Liver (tissue), 9 donors: ENCODE results near the gene LYZ. TPM values are rescaled to one million over a fixed set of nuclear protein-coding genes. Genes with fewer than 3 reads are reported as not detected.
A peak's percentile ranks its signal among the peaks of the same experiment; 100 is the strongest.

Source experiments
- DNase-seq: peaks from one replicate; pipeline ENCODE4 v3.0.0-alpha.2; 2017; ENCODE audit warnings: low spot score
- H3K27ac ChIP-seq, 2 donors: one replicate each; pipeline ENCODE4 v1.7.0; 2013; ENCODE audit warnings: inconsistent platforms in 2 of 2, low read length in 2 of 2, control low read depth in 1 of 2, low read depth in 1 of 2, mild to moderate bottlenecking in 1 of 2
- H3K27me3 ChIP-seq, 4 donors: one replicate each; pipeline versions ENCODE4 v1.6.1 to v1.7.0; 2013; ENCODE audit warnings: low read length in 3 of 4, inconsistent platforms in 1 of 4, mild to moderate bottlenecking in 1 of 4, moderate library complexity in 1 of 4; ENCODE audit not compliant: control insufficient read depth in 4 of 4, insufficient read depth in 4 of 4
- H3K36me3 ChIP-seq, 4 donors: one replicate each; pipeline versions ENCODE4 v1.6.1 to v1.7.0; 2013; ENCODE audit warnings: low read length in 3 of 4, mild to moderate bottlenecking in 3 of 4, low read depth in 1 of 4, moderate library complexity in 1 of 4; ENCODE audit not compliant: control insufficient read depth in 4 of 4, insufficient read depth in 3 of 4
- H3K4me1 ChIP-seq, 4 donors: one replicate each; pipeline versions ENCODE4 v1.6.1 to v1.7.0; 2013; ENCODE audit warnings: low read length in 3 of 4, mild to moderate bottlenecking in 3 of 4, moderate library complexity in 1 of 4; ENCODE audit not compliant: control insufficient read depth in 4 of 4, insufficient read depth in 4 of 4
- H3K4me3 ChIP-seq, 3 donors: one replicate each; pipeline versions ENCODE4 v1.6.1 to v1.7.0; 2013; ENCODE audit warnings: low read length in 3 of 3, control low read depth in 1 of 3, low read depth in 1 of 3, mild to moderate bottlenecking in 1 of 3
- H3K9ac ChIP-seq, 2 donors: one replicate each; pipeline ENCODE4 v1.7.0; 2013; ENCODE audit warnings: low read length in 2 of 2, mild to moderate bottlenecking in 2 of 2, moderate library complexity in 2 of 2, control low read depth in 1 of 2, low read depth in 1 of 2
- H3K9me3 ChIP-seq, 4 donors: one replicate each; pipeline versions ENCODE4 v1.6.1 to v1.7.0; 2013; ENCODE audit warnings: low read length in 3 of 4; ENCODE audit not compliant: control insufficient read depth in 4 of 4
- ATF3 ChIP-seq: IDR thresholded peaks from 2 replicates; pipeline ENCODE4 v1.6.1; 2016; ENCODE audit warnings: antibody characterized with exemption
- CTCF ChIP-seq: fragments of 150-350 bp; IDR thresholded peaks from 2 replicates; pipeline ENCODE4 v1.5.1; 2017; ENCODE audit warnings: improper control_type of control experiment, low read depth, low read length; ENCODE audit not compliant: missing input control
- FOXA2 ChIP-seq: IDR thresholded peaks from 2 replicates; pipeline ENCODE4 v1.6.1; 2016; ENCODE audit warnings: antibody characterized with exemption
- HNF4A ChIP-seq, 2 donors: conservative IDR thresholded peaks; 2 replicates each; pipeline ENCODE4 v1.6.1; 2016; ENCODE audit warnings: antibody characterized with exemption in 2 of 2, mild to moderate bottlenecking in 2 of 2
- HNF4G ChIP-seq: IDR thresholded peaks from 2 replicates; pipeline ENCODE4 v1.6.1; 2016; ENCODE audit warnings: antibody characterized with exemption
- JUND ChIP-seq, 2 donors: IDR thresholded peaks; 2 replicates each; pipeline ENCODE4 v1.6.1; 2016; ENCODE audit warnings: antibody characterized with exemption in 2 of 2
- NR2F2 ChIP-seq: IDR thresholded peaks from 2 replicates; pipeline ENCODE4 v1.6.1; 2016; ENCODE audit warnings: antibody characterized with exemption
- RXRA ChIP-seq, 2 donors: IDR thresholded peaks; 2 replicates each; pipeline ENCODE4 v1.6.1; 2017 to 2018; ENCODE audit warnings: antibody characterized with exemption in 2 of 2, mild to moderate bottlenecking in 1 of 2
- SP1 ChIP-seq: IDR thresholded peaks from 2 replicates; pipeline ENCODE4 v1.6.1; 2018; ENCODE audit warnings: antibody characterized with exemption, mild to moderate bottlenecking
- TAF1 ChIP-seq: conservative IDR thresholded peaks from 2 replicates; pipeline ENCODE4 v1.6.1; 2016; ENCODE audit warnings: antibody characterized with exemption, mild to moderate bottlenecking
- YY1 ChIP-seq: IDR thresholded peaks from 2 replicates; pipeline ENCODE4 v1.6.1; 2016; ENCODE audit warnings: antibody characterized with exemption, mild to moderate bottlenecking
- WGBS: extraction: QIAGEN DNeasy Blood & Tissue Kit; methylation state at CpG from one replicate; pipeline ENCODE4 v1.1.7; 2013; 5-methylcytosine and 5-hydroxymethylcytosine counted together
- polyA plus RNA-seq, 2 donors: library from polyadenylated mRNA; stranded (reverse) in 1 of 2; unstranded in 1 of 2; fragments of 200-250 nt in 1 of 2; fragments of >200 nt in 1 of 2; fragmentation: Nextera tagmentation in 1 of 2; extraction: Ambion mirVana in 1 of 2; gene quantifications; one replicate each; pipeline versions ENCODE4 v1.2.1 to v1.2.3, GENCODE V29; 2013 to 2015
- total RNA-seq, 2 donors: library from RNA; depleted of rRNA; stranded (reverse); fragments of >200 nt; gene quantifications; one replicate each; pipeline ENCODE4 v1.2.3, GENCODE V29; 2014
- TF ChIP-seq, protein P1 (sequence below): IDR thresholded peaks from 2 replicates; pipeline ENCODE4 v1.6.1; 2016; ENCODE audit warnings: antibody characterized with exemption
- donor health status: healthy.
- donor health status: healthy.
- donor health status: healthy.
- donor health status: healthy.
- donor health status: healthy.

Gene LYZ
- total and polyA plus RNA-seq, 4 donors = 11.5 to 141 (median 33.5) TPM

GRCh38 chr12:69330475-69331473 is 17.4 kb upstream of the LYZ start:
- Histone ChIP-seq H3K36me3 (no peaks in the 10 kb centered on the region), H3K27ac (peak overlapping the region; percentile 65 to 88), H3K27me3 (no peaks in the 10 kb centered on the region), H3K9ac (peak overlapping the region; percentile 83 to 86), H3K4me3 (peak overlapping the region; percentile 51 to 70 (median 69)), H3K9me3 (no peaks in the 10 kb centered on the region), H3K4me1 (peaks cover 0 to 37% (median 14%) of the 10 kb centered on the region in 4 donors)
- DNase-seq = peak; percentile 46
- TF ChIP-seq YY1 (peak; percentile 66), TAF1 (no peak), ATF3 (no peak), HNF4G (peak; percentile 35), JUND (IDR thresholded peaks at IDR 0.05) (peak in 1 of 2 donors; percentile 17), CTCF (no peak), RXRA (IDR thresholded peaks at IDR 0.05) (peak; percentile 64 to 71), SP1 (peak; percentile 63), FOXA2 (no peak), NR2F2 (no peak), HNF4A (conservative IDR thresholded peaks at IDR 0.05) (peak; percentile 70 to 78)
- TF ChIP-seq, protein P1, sequence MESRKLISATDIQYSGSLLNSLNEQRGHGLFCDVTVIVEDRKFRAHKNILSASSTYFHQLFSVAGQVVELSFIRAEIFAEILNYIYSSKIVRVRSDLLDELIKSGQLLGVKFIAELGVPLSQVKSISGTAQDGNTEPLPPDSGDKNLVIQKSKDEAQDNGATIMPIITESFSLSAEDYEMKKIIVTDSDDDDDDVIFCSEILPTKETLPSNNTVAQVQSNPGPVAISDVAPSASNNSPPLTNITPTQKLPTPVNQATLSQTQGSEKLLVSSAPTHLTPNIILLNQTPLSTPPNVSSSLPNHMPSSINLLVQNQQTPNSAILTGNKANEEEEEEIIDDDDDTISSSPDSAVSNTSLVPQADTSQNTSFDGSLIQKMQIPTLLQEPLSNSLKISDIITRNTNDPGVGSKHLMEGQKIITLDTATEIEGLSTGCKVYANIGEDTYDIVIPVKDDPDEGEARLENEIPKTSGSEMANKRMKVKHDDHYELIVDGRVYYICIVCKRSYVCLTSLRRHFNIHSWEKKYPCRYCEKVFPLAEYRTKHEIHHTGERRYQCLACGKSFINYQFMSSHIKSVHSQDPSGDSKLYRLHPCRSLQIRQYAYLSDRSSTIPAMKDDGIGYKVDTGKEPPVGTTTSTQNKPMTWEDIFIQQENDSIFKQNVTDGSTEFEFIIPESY = no peak
- WGBS = 2% methylated on average over 18 of the region's 18 CpGs

- DNase-seq = no peak
- no peaks in the 10 kb centered on the region for H3K36me3 ChIP-seq
- peaks cover 0 to 37% (median 14%) of the 10 kb centered on the region in 4 donors for H3K4me1 ChIP-seq
- H3K27me3 ChIP-seq = no peaks in the 10 kb centered on the region
- 7% methylated on average over 7 of the region's 7 CpGs for WGBS
- H3K9ac ChIP-seq = peak overlapping the region; percentile 83 to 86
- peak overlapping the region; percentile 65 to 88 for H3K27ac ChIP-seq
- peak overlapping the region; percentile 51 to 70 (median 69) for H3K4me3 ChIP-seq
- peak in 1 of 2 donors; percentile 78 for TF ChIP-seq RXRA (IDR thresholded peaks at IDR 0.05)
- peak; percentile 9 for TF ChIP-seq YY1
- peak; percentile 33 for TF ChIP-seq SP1
- TF ChIP-seq TAF1 = no peak
- TF ChIP-seq HNF4A (conservative IDR thresholded peaks at IDR 0.05) = peak in 1 of 2 donors; percentile 24
- H3K9me3 ChIP-seq = no peaks in the 10 kb centered on the region
Measured at GRCh38 chr12:69331519-69331908, 16.7 kb upstream of the LYZ start.
